Muscle of leg (tissue), 11 donors: ENCODE measurements around the gene NUP98. TPM values are rescaled to one million over a fixed set of nuclear protein-coding genes. Genes with fewer than 3 reads are reported as not detected.
A peak's percentile ranks its signal among the peaks of the same experiment; 100 is the strongest.

Experiments
- DNase-seq: peaks from one replicate; pipeline ENCODE4 v3.0.0; 2013
- H3K27ac ChIP-seq: one replicate; pipeline ENCODE4 v1.5.1; 2013; ENCODE audit warnings: mild to moderate bottlenecking, low read length, control low read depth
- H3K27me3 ChIP-seq: one replicate; pipeline ENCODE4 v1.6.1; 2013; ENCODE audit warnings: low read length; ENCODE audit not compliant: control insufficient read depth, insufficient read depth
- H3K36me3 ChIP-seq: one replicate; pipeline ENCODE4 v1.6.1; 2013; ENCODE audit warnings: low read length; ENCODE audit not compliant: control insufficient read depth, insufficient read depth
- H3K4me1 ChIP-seq: one replicate; pipeline ENCODE4 v1.6.1; 2013; ENCODE audit warnings: low read length; ENCODE audit not compliant: control insufficient read depth, insufficient read depth
- H3K4me3 ChIP-seq: one replicate; pipeline ENCODE4 v1.5.1; 2013; ENCODE audit warnings: low read length, control low read depth
- H3K9me3 ChIP-seq: replicated peaks from 2 replicates; pipeline ENCODE4 v1.6.1; 2013; ENCODE audit warnings: low read depth, low read length; ENCODE audit not compliant: control insufficient read depth
- WGBS: methylation state at CpG from one replicate; pipeline ENCODE4 v1.1.5; 2013; ENCODE audit warnings: missing lambda C conversion rate; ENCODE audit not compliant: insufficient coverage; 5-methylcytosine and 5-hydroxymethylcytosine counted together
- polyA plus RNA-seq, 8 donors: library from polyadenylated mRNA; unstranded; fragments of 120-200 nt; gene quantifications; one replicate each; pipeline versions ENCODE4 v1.2.1 to v1.2.3, GENCODE V29; 2013; ENCODE audit warnings: inconsistent platforms in 1 of 8, low replicate concordance in 1 of 8; ENCODE audit not compliant: insufficient read length in 8 of 8, insufficient read depth in 1 of 8
- total RNA-seq: library from RNA; stranded (reverse); fragments of 120-200 nt; gene quantifications from one replicate; pipeline ENCODE4 v1.2.4, GENCODE V29; 2013

The NUP98 gene
- total and polyA plus RNA-seq, 9 donors, result 36.9 to 44.6 (median 40.1) TPM

GRCh38 chr11:3837793-3838192 lies 40.4 kb upstream of the NUP98 start:
- H3K9me3 ChIP-seq, result no peaks in the 10 kb centered on the region
- no CpG with 5 or more reads among the region's 1 CpG for WGBS
- peak; percentile 75 for DNase-seq
- peaks cover 36% of the 10 kb centered on the region for H3K4me1 ChIP-seq
- peak overlapping the region; percentile 15 for H3K27ac ChIP-seq
- H3K36me3 ChIP-seq, result peaks cover 29% of the 10 kb centered on the region
- H3K4me3 ChIP-seq, result no peak overlapping the region
- H3K27me3 ChIP-seq, result no peaks in the 10 kb centered on the region

- Histone ChIP-seq H3K4me3 (no peak overlapping the region), H3K4me1 (peaks cover 41% of the 10 kb centered on the region), H3K36me3 (peaks cover 33% of the 10 kb centered on the region), H3K9me3 (no peaks in the 10 kb centered on the region), H3K27ac (no peak overlapping the region), H3K27me3 (no peaks in the 10 kb centered on the region)
- 75% methylated on average over 2 of the region's 5 CpGs for WGBS
- no peak for DNase-seq
Observed at GRCh38 chr11:3836903-3837302, 39.5 kb upstream of the NUP98 start.

DNA sequence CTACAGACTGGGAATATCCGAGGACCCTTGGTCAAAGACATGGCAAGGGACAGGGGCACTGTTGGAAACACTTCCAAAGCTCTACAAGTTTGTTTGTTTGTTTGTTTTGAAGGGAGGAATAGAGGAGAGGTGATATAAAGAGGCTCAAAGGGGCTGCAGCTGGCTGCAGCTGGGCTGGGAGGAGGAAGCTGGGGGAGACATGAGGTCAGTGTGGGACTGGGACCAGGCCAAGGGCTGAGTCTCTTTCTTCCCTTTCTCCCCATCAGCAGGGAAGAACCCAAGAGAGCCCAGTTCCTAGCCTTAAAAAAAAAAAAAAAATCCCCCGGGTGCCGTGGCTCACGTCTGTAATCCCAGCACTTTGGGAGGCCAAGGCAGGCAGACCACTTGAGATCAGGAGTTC lies 38.4 kb upstream of the NUP98 start:
- 72% methylated on average over 4 of the region's 4 CpGs for WGBS
- Histone ChIP-seq H3K27me3 (no peaks in the 10 kb centered on the region), H3K36me3 (peaks cover 42% of the 10 kb centered on the region), H3K27ac (no peak overlapping the region), H3K4me3 (no peak overlapping the region), H3K4me1 (peaks cover 38% of the 10 kb centered on the region), H3K9me3 (no peaks in the 10 kb centered on the region)
- DNase-seq, result peak; percentile 53

DNA sequence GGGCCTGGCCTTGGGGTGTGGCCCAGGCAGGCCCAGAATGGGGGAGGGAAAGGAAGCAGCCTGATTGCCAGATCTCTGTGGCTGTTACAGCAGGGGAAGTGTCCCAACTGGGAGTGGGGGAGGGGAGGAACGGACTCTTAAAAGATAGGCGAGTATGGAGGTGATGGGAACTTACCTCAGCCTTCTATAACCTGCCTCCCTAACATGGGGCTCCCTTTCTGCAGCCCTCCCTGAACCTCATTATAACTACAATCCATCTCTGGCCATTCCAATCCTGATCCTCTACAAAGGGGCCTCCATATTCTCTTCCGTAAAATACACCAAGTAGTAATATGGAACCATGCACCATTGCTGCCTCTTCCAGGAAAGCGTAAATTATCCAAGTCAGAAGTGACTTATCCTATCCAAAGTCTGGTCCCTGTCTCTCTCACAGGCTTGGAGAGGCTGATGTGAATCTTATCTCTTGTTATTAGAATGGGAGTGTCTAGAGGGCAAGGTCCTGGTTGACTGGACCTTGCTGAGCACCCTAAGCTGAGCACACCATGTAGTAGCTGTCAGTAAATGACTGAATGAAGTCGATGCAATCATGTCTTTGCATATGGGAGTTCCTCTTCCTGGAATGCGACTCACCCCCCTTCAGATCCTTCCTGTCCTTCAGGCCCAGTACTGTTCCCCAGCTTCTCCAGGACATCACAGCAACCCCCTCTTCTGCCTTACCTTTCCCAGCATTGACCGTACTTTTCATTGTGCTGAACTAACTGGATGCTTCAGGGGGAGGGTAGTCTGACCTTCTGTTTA lies 37.5 kb upstream of the NUP98 start:
- Histone ChIP-seq H3K4me1 (peaks cover 33% of the 10 kb centered on the region), H3K4me3 (no peak overlapping the region)

GRCh38 chr11:3834349-3834663 lies 37.0 kb upstream of the NUP98 start:
- Histone ChIP-seq H3K9me3 (no peaks in the 10 kb centered on the region), H3K36me3 (peaks cover 54% of the 10 kb centered on the region), H3K27me3 (no peaks in the 10 kb centered on the region), H3K27ac (no peak overlapping the region), H3K4me3 (no peak overlapping the region), H3K4me1 (peaks cover 29% of the 10 kb centered on the region)
- 70% methylated on average over 2 of the region's 4 CpGs for WGBS
- no peak for DNase-seq

More for the DNA sequence above, 37.5 kb upstream of the NUP98 start:
- WGBS, result 100% methylated on average over 1 of the region's 7 CpGs
- Histone ChIP-seq H3K36me3 (peaks cover 51% of the 10 kb centered on the region), H3K27me3 (no peaks in the 10 kb centered on the region), H3K27ac (no peak overlapping the region), H3K9me3 (no peaks in the 10 kb centered on the region)
- DNase-seq, result no peak

- no CpG with 5 or more reads among the region's 2 CpGs for WGBS
- DNase-seq, result no peak
- no peak overlapping the region for H3K27ac ChIP-seq
- H3K36me3 ChIP-seq, result peaks cover 57% of the 10 kb centered on the region
- H3K27me3 ChIP-seq, result no peaks in the 10 kb centered on the region
- H3K4me3 ChIP-seq, result no peak overlapping the region
- H3K4me1 ChIP-seq, result peaks cover 25% of the 10 kb centered on the region
- H3K9me3 ChIP-seq, result no peaks in the 10 kb centered on the region
Observed at GRCh38 chr11:3833449-3833848, 36.1 kb upstream of the NUP98 start.

DNA sequence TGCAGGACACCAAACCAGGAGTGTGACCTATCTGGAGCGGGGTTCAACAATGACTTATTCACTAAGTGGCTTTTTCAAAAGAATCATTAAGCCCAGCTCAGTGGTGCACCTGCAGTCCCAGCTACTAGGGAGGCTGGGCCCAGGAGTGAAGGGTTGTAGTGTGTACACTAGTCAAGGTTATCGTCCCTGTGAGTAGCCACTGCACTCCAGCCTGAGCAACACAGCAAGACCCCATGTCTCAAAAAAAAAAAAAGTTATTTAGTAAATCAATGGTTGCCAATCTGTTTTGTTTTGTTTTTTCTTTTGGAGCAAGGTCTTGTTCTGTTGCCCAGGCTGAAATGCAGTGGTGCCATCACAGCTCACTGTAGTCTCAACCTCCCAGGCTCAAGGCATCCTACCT lies 35.5 kb upstream of the NUP98 start:
- DNase-seq, result no peak
- WGBS, result no CpG with 5 or more reads among the region's 2 CpGs
- Histone ChIP-seq H3K4me1 (peaks cover 21% of the 10 kb centered on the region), H3K4me3 (no peak overlapping the region), H3K9me3 (no peaks in the 10 kb centered on the region), H3K36me3 (peaks cover 60% of the 10 kb centered on the region), H3K27me3 (no peaks in the 10 kb centered on the region), H3K27ac (no peak overlapping the region)

DNA sequence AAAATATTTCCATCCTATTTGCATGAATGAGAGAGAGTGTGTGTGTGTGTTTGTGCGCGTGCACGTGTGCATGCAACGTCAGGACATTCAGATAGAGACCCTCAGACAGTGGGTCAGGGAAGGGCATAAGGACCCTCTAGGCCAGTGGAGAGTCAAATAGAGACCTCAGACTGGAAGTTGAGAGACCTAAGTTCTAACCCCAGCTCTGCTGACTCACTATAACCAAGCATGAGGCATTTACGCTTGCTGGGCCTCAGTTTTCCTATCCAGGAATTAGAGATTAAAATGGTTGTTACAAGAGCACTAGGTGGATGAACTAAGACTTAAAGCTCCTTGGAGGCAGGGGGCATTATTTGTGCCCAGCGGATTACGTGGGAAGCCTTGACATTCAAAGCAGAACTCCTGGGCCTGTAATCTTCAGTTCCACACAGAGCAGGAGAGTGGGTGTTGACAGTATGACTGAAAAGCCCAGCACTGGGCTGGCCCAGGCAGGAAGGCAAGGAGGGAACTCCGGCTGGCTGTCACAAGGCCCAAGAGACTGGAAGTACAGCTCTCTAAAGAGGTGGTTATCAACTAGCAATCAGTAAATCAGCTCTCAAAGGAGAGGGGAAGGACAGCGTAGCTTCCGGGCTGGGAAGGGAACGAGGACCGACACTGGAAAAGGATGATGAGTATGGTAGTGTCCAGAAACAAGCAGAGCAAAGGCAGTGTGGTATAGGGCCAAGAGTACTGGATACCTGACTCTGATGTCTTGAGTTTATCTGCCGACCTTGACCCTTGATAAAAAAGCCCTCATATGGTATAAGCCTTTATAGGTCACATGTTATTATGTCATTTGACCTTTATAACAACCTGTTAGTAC lies 34.3 kb upstream of the NUP98 start:
- DNase-seq, result no peak
- H3K36me3 ChIP-seq, result peaks cover 65% of the 10 kb centered on the region
- no peak overlapping the region for H3K4me3 ChIP-seq
- no peak overlapping the region for H3K27ac ChIP-seq
- 80% methylated on average over 11 of the region's 13 CpGs for WGBS
- H3K4me1 ChIP-seq, result peaks cover 13% of the 10 kb centered on the region
- no peaks in the 10 kb centered on the region for H3K27me3 ChIP-seq
- no peaks in the 10 kb centered on the region for H3K9me3 ChIP-seq

GRCh38 chr11:3830730-3831129 lies 33.4 kb upstream of the NUP98 start:
- WGBS, result no CpG with 5 or more reads among the region's 1 CpG
- Histone ChIP-seq H3K4me1 (peaks cover 11% of the 10 kb centered on the region), H3K9me3 (no peaks in the 10 kb centered on the region), H3K27ac (no peak overlapping the region), H3K36me3 (peaks cover 73% of the 10 kb centered on the region), H3K4me3 (no peak overlapping the region), H3K27me3 (no peaks in the 10 kb centered on the region)
- no peak for DNase-seq

- Histone ChIP-seq H3K4me3 (no peak overlapping the region), H3K4me1 (peaks cover 10% of the 10 kb centered on the region), H3K9me3 (no peaks in the 10 kb centered on the region), H3K36me3 (peaks cover 76% of the 10 kb centered on the region), H3K27me3 (no peaks in the 10 kb centered on the region), H3K27ac (no peak overlapping the region)
- DNase-seq, result no peak
- no CpG with 5 or more reads among the region's 3 CpGs for WGBS
Observed at GRCh38 chr11:3830088-3830487, 32.7 kb upstream of the NUP98 start.
